ENCODE results near the gene SHQ1.

SHQ1 gene

GRCh38 chr3:72722930-72723726 lies 125.1 kb downstream of the SHQ1 start:
- no peak for TF ChIP-seq CREB5 (CRISPR knock-in tag; IDR thresholded peaks at IDR 0.05; ENCODE audit: low read depth)
- no peak for TF ChIP-seq PATZ1 (CRISPR knock-in tag; IDR thresholded peaks at IDR 0.05; ENCODE audit: borderline replicate concordance)
- TF ChIP-seq ESRRG (CRISPR knock-in tag; IDR thresholded peaks at IDR 0.05), result no peak
- TF ChIP-seq ZNF565 (CRISPR knock-in tag; conservative IDR thresholded peaks at IDR 0.05; ENCODE audit: low read depth), result no peak
- no peak for TF ChIP-seq SNAI2 (CRISPR knock-in tag; IDR thresholded peaks at IDR 0.05)
- TF ChIP-seq ZC3H10 (CRISPR knock-in tag; IDR thresholded peaks at IDR 0.05), result no peak
- no peak for TF ChIP-seq BACH2 (CRISPR knock-in tag; IDR thresholded peaks at IDR 0.05; ENCODE audit: borderline replicate concordance)
- peak; percentile 86 for ATAC-seq

- no peak for ATAC-seq
- TF ChIP-seq CSDC2 (CRISPR knock-in tag; IDR thresholded peaks at IDR 0.05) (no peak), ZFP3 (CRISPR knock-in tag; IDR thresholded peaks at IDR 0.05) (no peak), ZNF565 (CRISPR knock-in tag; conservative IDR thresholded peaks at IDR 0.05; ENCODE audit: low read depth) (no peak), TOX (CRISPR knock-in tag; IDR thresholded peaks at IDR 0.05; ENCODE audit: borderline replicate concordance) (no peak), ZFP30 (CRISPR knock-in tag; IDR thresholded peaks at IDR 0.05) (no peak), BACH2 (CRISPR knock-in tag; IDR thresholded peaks at IDR 0.05; ENCODE audit: borderline replicate concordance) (no peak), TSHZ2 (CRISPR knock-in tag; IDR thresholded peaks at IDR 0.05) (no peak)
Observed at GRCh38 chr3:72721683-72722381, 126.4 kb downstream of the SHQ1 start.

- no peak for ATAC-seq
- TF ChIP-seq ARNTL (CRISPR knock-in tag; IDR thresholded peaks at IDR 0.05; ENCODE audit: borderline replicate concordance, low read depth) (no peak), ZFP3 (CRISPR knock-in tag; IDR thresholded peaks at IDR 0.05) (no peak), GLIS3 (CRISPR knock-in tag; IDR thresholded peaks at IDR 0.05) (no peak), POU6F1 (CRISPR knock-in tag; IDR thresholded peaks at IDR 0.05; ENCODE audit: borderline replicate concordance, low read depth) (no peak), ZC3H10 (CRISPR knock-in tag; IDR thresholded peaks at IDR 0.05) (no peak), BACH2 (CRISPR knock-in tag; IDR thresholded peaks at IDR 0.05; ENCODE audit: borderline replicate concordance) (no peak), ESRRG (CRISPR knock-in tag; IDR thresholded peaks at IDR 0.05) (no peak), ZNF70 (CRISPR knock-in tag; IDR thresholded peaks at IDR 0.05) (no peak)
Observed at GRCh38 chr3:72720566-72720965, 127.7 kb downstream of the SHQ1 start.

GRCh38 chr3:72719137-72719536 lies 129.1 kb downstream of the SHQ1 start:
- ATAC-seq, result no peak
- TF ChIP-seq CREB5 (CRISPR knock-in tag; IDR thresholded peaks at IDR 0.05; ENCODE audit: low read depth) (no peak), ZC3H10 (CRISPR knock-in tag; IDR thresholded peaks at IDR 0.05) (no peak), PPARA (CRISPR knock-in tag; IDR thresholded peaks at IDR 0.05; ENCODE audit: borderline replicate concordance) (no peak), PATZ1 (CRISPR knock-in tag; IDR thresholded peaks at IDR 0.05; ENCODE audit: borderline replicate concordance) (no peak), RARB (CRISPR knock-in tag; IDR thresholded peaks at IDR 0.05) (no peak), POU6F1 (CRISPR knock-in tag; IDR thresholded peaks at IDR 0.05; ENCODE audit: borderline replicate concordance, low read depth) (no peak), GLIS3 (CRISPR knock-in tag; IDR thresholded peaks at IDR 0.05) (no peak), ZNF70 (CRISPR knock-in tag; IDR thresholded peaks at IDR 0.05) (no peak), BACH2 (CRISPR knock-in tag; IDR thresholded peaks at IDR 0.05; ENCODE audit: borderline replicate concordance) (no peak), ZNF8 (CRISPR knock-in tag; IDR thresholded peaks at IDR 0.05) (no peak), SNAI2 (CRISPR knock-in tag; IDR thresholded peaks at IDR 0.05) (no peak), OSR1 (CRISPR knock-in tag; IDR thresholded peaks at IDR 0.05) (no peak)

All from SK-N-SH treated with all-trans-retinoic acid at 6 μM for 48 hours (cell line).